ENCODE results near the gene ANAPC7. TPM values are rescaled to one million over a fixed set of nuclear protein-coding genes. Genes with fewer than 3 reads are reported as not detected.

The ANAPC7 gene
- total RNA-seq, 4 donors from 2014 or later, result 26.0 to 38.4 (median 32.2) TPM

GRCh38 chr12:110330124-110330523 is 73.4 kb downstream of the ANAPC7 start:
- TF ChIP-seq CTCF (IDR thresholded peaks at IDR 0.05; ENCODE audit: low read depth), result no peak

- no peak for TF ChIP-seq CTCF (IDR thresholded peaks at IDR 0.05; ENCODE audit: low read depth)
These were observed 73.8 kb downstream of the ANAPC7 start for GRCh38 chr12:110329710-110330109.

Small RNAs within 50 kb of the gene (small RNA-seq; reads per million reads assigned to genes)
- gene RN7SL769P, result not detected

Other genes starting within 250 kb of the ANAPC7 start
- gene ATP2A2, start 122.5 kb downstream of the ANAPC7 start, total RNA-seq, result 100 to 1,000 TPM in 1 of 4 donors, 10 to 100 TPM in 3; 75.7 to 152 (median 91.4) TPM
- 100 to 1,000 TPM; 304 to 501 (median 382) TPM for gene ARPC3, start 46.6 kb upstream of the ANAPC7 start, total RNA-seq
- gene GPN3, start 64.5 kb upstream of the ANAPC7 start, total RNA-seq, result 10 to 100 TPM; 19.0 to 44.5 (median 25.7) TPM
- gene FAM216A, start 65.1 kb upstream of the ANAPC7 start, total RNA-seq, result 1 to 10 TPM; 3.8 to 6.5 (median 5.2) TPM
- 100 to 1,000 TPM; 104 to 165 (median 163) TPM for gene VPS29, start 98.4 kb upstream of the ANAPC7 start, total RNA-seq
- 1 to 10 TPM in 1 of 4 donors, under 1 TPM in 2, not detected in 1; 0.22 to 1.9 (median 0.82) TPM for gene RAD9B, start 98.6 kb upstream of the ANAPC7 start, total RNA-seq
- gene PPTC7, start 179.6 kb upstream of the ANAPC7 start, total RNA-seq, result 10 to 100 TPM; 24.9 to 31.3 (median 30.3) TPM
- 10 to 100 TPM; 30.2 to 35.7 (median 31.4) TPM for gene TCTN1, start 210.4 kb upstream of the ANAPC7 start, total RNA-seq